HG03520 (cell line): ENCODE results near the gene NEDD4.
"Not testable (repeated sequence)": the region's sequence is repeated elsewhere in the genome, so short reads cannot be mapped to it uniquely, and the experiment has no call there.

Experiments
- ATAC-seq: cut with Tn5 transposase; IDR thresholded peaks from one replicate; pipeline ENCODE4 v1.9.1; 2021; ENCODE audit warnings: mild to moderate bottlenecking, moderate library complexity; ENCODE audit not compliant: unreplicated experiment

Gene NEDD4

DNA sequence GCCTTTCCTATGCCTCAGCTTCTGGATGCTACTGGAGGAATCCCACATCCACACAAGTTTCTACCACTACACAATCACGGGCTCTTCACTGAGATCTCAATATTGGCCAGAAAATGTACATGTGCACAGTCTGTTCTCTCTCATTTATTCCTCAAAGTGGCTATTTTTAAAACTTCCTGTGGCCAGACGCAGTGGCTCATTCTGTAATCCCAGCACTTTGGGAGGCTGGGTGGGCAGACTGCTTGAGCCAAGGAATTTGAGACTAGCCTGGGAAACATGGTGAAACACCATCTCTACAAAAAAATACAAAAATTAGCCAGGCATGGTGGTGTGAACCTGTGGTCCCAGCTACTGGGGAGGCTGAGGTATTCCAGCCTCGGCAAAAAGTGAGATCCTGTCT is 159.1 kb downstream of the NEDD4 start:
- no peak for ATAC-seq

DNA sequence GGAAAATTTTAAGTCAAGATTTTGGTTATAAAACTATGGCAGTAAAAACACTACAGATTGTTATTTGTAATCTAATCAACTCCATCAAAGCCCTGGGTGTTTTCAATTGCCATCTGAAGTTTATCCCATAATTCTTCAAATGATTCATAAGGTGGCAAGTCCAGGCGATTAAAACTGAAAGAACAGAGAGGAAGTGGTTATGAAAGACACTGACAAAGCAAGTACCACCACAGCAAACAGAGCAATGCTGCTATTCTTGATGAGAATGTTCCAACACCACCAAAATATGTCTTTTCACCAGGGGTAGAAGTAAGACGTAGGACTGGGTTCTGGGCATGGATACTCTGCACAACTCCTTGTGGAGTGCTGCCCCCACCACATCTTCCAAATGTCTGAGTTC is 163.6 kb downstream of the NEDD4 start:
- ATAC-seq, result no peak

DNA sequence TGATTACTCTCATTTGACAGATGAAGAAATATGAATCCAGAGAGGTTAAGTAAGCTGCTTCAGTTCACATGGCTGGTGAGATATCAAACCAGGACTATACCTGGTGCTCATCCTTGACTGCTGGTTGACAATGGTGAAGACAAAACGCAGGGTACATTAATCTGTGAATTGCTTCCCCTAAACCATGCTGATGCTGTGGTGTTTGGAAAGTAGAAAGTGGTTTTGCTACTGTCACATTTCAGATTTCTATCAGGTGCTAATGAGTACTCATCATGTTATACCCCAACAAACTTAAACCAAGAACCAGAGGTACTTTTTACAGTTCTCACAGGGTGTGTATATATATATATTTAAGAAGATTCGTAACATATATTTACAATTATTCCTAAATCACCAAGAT is 165.5 kb downstream of the NEDD4 start:
- no peak for ATAC-seq

- no peak for ATAC-seq
Measured at GRCh38 chr15:55827204-55827603, 166.2 kb downstream of the NEDD4 start.

DNA sequence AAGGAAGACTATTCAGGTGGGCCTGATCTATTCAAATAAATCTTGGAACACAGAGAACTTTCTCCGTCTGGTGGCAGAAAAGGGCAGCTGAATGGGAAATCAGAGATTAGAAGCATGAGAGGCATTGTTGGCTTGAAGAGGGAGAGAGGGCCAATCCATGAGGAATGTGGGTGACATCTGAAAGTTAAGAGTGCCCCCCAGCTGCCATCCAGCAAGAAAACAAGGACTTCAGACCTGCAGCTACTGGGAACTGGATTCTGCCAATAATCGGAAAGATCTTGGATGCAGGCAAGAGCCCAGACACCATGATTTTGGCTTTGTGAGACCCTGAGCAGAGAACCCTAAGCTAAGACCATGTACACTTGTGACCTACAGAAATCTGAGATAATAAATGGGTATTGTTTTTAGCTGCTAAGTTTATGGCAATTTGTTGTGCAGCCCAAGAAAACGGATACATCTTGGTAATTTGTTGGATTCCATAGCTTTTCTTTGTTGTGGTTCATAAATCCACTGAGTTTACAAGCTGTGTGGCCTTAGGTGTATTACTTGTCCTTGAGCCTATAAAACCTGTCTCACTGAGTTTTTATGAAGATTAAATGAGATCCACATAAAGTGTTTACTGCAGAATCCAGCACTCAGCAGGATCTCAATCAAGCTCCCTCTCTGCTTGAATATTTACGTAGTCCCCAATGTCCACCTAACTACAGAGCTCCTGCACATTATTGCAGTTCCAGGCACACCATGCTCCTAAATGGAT is 168.4 kb downstream of the NEDD4 start:
- no peak for ATAC-seq

- no peak for ATAC-seq
Measured at GRCh38 chr15:55823699-55824340, 169.6 kb downstream of the NEDD4 start.

DNA sequence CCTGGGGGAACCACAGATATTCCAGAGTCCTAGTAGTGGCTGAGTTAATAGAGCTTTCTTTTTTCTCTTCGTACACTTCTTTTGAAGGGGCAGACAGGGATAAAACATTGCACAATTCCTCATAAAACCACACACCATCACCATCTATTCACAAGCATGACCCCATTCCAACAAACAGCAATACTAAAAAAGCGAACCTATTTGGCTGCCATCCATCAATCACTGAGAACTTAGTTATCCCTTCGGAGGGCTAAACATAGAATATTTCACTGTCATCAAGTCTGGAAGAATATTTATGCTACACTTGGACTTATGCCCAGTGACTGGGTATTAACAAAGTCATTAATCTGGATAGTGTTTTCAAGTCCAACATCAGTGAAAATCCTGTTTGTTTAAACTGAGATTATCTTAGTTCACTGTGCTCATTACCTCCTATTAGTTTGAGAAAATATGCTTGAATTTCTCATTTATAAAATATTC is 170.2 kb downstream of the NEDD4 start:
- no peak for ATAC-seq

DNA sequence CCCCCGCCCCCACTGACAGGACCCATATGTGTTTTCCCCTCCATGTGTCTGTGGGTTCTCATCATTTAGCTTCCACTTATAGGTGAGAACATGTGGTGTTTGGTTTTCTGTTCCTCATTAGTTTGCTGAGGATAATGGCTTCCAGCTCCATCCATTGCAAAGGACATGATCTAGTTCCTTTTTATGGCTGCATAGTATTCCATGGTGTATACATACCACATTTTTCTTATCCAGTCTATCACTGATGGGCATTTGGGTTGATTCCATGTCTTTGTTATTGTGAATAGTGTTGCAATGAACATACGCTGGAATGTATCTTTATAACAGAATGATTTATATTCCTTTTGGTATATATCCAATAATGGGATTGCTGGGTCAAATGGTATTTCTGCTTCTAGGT is 171.7 kb downstream of the NEDD4 start:
- ATAC-seq, result not testable (repeated sequence)

DNA sequence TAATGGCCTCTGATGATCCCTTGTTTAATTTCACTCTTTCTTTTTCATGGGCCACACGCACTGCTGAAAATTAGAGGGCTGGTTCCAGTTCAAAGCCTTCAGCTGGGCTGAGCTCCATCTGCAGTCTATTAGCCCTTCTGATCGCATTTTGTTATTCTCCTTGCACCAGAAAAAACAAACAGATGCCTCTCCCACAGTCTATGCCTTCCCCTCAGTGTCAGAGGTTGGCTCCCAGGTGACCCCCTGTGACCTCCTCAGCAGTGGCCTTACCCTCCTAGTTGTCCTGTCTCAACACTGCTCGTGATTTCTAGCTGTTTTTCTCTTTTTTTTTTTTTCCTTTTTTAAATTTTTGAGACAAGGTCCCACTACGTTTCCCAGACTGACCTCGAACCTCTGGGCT is 173.4 kb downstream of the NEDD4 start:
- no peak for ATAC-seq

DNA sequence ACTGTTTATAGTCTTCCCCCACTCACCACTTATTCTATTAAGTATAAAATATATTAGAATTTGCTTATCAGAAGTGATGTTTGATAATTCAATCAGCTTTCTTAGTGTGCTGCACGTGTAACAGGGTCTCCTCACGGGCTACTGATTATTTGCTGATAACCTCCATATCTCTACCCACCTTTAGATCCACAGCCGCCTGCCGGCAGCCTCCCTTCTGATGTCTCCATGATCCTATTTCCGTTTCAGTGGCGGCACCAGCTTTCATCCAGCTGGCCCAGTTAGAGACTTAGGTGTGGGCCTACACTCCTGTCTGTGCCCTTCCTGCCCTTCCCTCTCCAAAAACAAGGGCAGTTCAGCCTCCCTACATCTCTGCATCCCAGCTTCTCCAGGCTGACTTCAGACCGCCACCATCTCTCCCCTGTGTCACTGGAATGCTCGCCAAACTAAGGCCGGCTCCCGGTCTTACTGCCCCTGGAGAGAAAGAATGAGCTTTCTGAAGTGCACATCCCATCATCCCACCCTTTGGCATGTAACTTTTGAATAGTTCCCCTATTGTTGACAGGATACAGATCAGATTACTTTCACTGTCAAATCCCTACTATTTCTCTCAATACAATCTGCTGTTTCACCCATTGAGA is 173.9 kb downstream of the NEDD4 start:
- no peak for ATAC-seq

- no peak for ATAC-seq
Measured at GRCh38 chr15:55816017-55816416, 177.4 kb downstream of the NEDD4 start.

- ATAC-seq, result no peak
Measured at GRCh38 chr15:55802600-55803376, 190.6 kb downstream of the NEDD4 start.

DNA sequence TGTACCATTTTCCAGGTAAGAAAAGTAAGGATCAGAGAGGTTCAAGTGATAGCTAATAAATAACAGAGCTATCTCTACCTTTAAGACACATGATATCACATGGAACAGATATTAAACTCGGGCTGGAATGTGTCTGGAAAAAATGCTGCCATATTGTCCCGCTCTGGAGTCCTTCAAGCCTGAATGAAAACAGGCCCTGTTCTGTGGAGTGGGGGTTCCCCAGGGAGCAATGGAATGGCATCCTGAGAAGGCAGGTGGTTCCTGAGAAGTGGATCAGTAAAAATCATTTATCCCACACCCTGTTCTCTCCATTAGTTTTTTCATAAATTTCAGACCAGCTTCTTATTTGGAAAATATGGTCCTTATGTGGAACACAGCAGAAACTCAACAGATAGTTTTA is 193.2 kb downstream of the NEDD4 start:
- ATAC-seq, result no peak

- no peak for ATAC-seq
Measured at GRCh38 chr15:55799291-55800212, 193.9 kb downstream of the NEDD4 start.

- ATAC-seq, result no peak
Measured at GRCh38 chr15:55796321-55796965, 197.0 kb downstream of the NEDD4 start.

GRCh38 chr15:55795031-55795430 is 198.4 kb downstream of the NEDD4 start:
- no peak for ATAC-seq

GRCh38 chr15:55791551-55792400 is 201.6 kb downstream of the NEDD4 start:
- no peak for ATAC-seq

- no peak for ATAC-seq
Measured at GRCh38 chr15:55789066-55789660, 204.2 kb downstream of the NEDD4 start.
